H1 (cell line): ENCODE results near the gene FAM209A. TPM values are rescaled to one million over a fixed set of nuclear protein-coding genes. Genes with fewer than 3 reads are reported as not detected.

ENCODE experiments used
- PHF8 ChIP-seq: fragments of 200-600 bp; sonication (generic); conservative IDR thresholded peaks from 2 replicates; pipeline ENCODE4 v1.7.1; 2012; ENCODE audit warnings: low read depth, mild to moderate bottlenecking, inconsistent platforms, low read length, moderate library complexity
- SP1 ChIP-seq: IDR thresholded peaks from 2 replicates; pipeline ENCODE4 v1.6.1; 2011; ENCODE audit warnings: low read depth, low read length
- SP2 ChIP-seq: IDR thresholded peaks from 2 replicates; pipeline ENCODE4 v1.6.1; 2012; ENCODE audit warnings: mild to moderate bottlenecking, low read length, inconsistent platforms
- polyA plus RNA-seq, 7 experiments: library from polyadenylated mRNA; depleted of rRNA in 3 of 7; stranded (reverse) in 5 of 7; unstranded in 2 of 7; fragments of >200 nt in 5 of 7; fragments of 200-250 nt in 2 of 7; gene quantifications; 1 replicate in 5 of 7; 2 replicates in 1 of 7; 4 replicates in 1 of 7; pipeline versions ENCODE4 v1.2.1 to v1.2.3, GENCODE V29; 2011 to 2013; ENCODE audit warnings: missing spikeins in 2 of 7, mixed read lengths in 2 of 7
- total RNA-seq: library from RNA; stranded (reverse); fragmentation: NEBNext Ultra II Directional; extraction: Animal tissue kit (Norgen Biotek cat#: 25700); gene quantifications from 2 replicates; pipeline ENCODE4 v1.2.1, GENCODE V29; 2021
- TF ChIP-seq, protein P1 (sequence below), 3 experiments: IDR thresholded peaks; 1 replicate in 2 of 3; 2 replicates in 1 of 3; pipeline versions ENCODE4 v1.5.1 to v1.6.1; 2011; ENCODE audit warnings: low read length in 3 of 3, mild to moderate bottlenecking in 3 of 3, inconsistent platforms in 2 of 3, low read depth in 1 of 3, moderate library complexity in 1 of 3; ENCODE audit not compliant: insufficient read depth in 1 of 3; ENCODE audit errors: control extremely low read depth in 1 of 3

The FAM209A gene
- total and polyA plus RNA-seq, 2 of the 8 experiments (the other 6 are each of a cell fraction or from before 2014, with no cell fraction given) = 0.15 TPM; not detected in 1

DNA sequence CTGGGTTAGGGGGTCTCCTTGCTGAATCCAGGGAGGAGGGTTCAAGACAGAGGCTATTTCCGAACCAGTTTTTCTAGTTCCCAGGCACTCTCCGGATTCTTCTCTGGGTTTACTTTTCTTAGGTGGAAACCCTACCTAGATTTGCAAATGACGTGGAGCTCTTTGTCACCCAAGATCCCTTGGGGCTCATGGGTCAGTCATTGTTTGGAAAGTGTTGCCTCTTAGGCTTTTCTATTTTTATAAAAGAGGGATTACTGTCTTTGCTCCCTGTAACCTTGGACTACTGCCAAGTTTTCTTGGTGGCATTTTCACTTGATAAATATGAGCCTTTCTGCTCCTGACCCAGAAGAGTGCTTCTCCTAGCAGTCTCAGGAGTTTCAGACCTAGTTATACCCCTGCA lies 42.1 kb downstream of the FAM209A start (continued):
- no peak for TF ChIP-seq SP2
- TF ChIP-seq, protein P1, sequence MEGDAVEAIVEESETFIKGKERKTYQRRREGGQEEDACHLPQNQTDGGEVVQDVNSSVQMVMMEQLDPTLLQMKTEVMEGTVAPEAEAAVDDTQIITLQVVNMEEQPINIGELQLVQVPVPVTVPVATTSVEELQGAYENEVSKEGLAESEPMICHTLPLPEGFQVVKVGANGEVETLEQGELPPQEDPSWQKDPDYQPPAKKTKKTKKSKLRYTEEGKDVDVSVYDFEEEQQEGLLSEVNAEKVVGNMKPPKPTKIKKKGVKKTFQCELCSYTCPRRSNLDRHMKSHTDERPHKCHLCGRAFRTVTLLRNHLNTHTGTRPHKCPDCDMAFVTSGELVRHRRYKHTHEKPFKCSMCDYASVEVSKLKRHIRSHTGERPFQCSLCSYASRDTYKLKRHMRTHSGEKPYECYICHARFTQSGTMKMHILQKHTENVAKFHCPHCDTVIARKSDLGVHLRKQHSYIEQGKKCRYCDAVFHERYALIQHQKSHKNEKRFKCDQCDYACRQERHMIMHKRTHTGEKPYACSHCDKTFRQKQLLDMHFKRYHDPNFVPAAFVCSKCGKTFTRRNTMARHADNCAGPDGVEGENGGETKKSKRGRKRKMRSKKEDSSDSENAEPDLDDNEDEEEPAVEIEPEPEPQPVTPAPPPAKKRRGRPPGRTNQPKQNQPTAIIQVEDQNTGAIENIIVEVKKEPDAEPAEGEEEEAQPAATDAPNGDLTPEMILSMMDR (IDR thresholded peaks at IDR 0.05; ENCODE audit: control extremely low read depth in 1 of 3, insufficient read depth in 1 of 3, low read depth in 1 of 3, low read length in 3 of 3) = no peak
- TF ChIP-seq PHF8 = no peak
- no peak for TF ChIP-seq SP1
